IMR-90 (cell line): ENCODE measurements around the gene BMPER. TPM values are rescaled to one million over a fixed set of nuclear protein-coding genes. Genes with fewer than 3 reads are reported as not detected.

Source experiments
- ATAC-seq: fragments of 200-7000 bp; cut with Tn5 transposase; 2 replicates; pipeline ENCODE4 v1.9.1; 2020; ENCODE audit warnings: low read depth, mild to moderate bottlenecking, moderate library complexity
- BruUV-seq: library from RNA; stranded (reverse); fragments of 400-500 nt; replicated peaks from 2 replicates; lab custom pipeline; 2021; lab: Mats Ljungman, UMichigan
- CTCF ChIA-PET: fragments of 300-600 bp; formaldehyde crosslinking; extraction: SDS; loops from one replicate; lab custom pipeline; 2021; ENCODE audit warnings: antibody characterized with exemption; lab: Yijun Ruan, JAX
- POLR2A ChIA-PET: fragments of 300-600 bp; sonication (Branson Sonifier 250); formaldehyde crosslinking; loops from one replicate; lab custom pipeline; 2022; ENCODE audit warnings: antibody characterized with exemption; ENCODE audit not compliant: unreplicated experiment; lab: Charles Lee
- DNase-seq: peaks from one replicate; pipeline ENCODE4 v3.0.0; 2013
- H2AFZ ChIP-seq: replicated peaks from 2 replicates; pipeline ENCODE3; 2013; ENCODE audit warnings: low read length, mild to moderate bottlenecking; ENCODE audit not compliant: poor library complexity
- H2AK5ac ChIP-seq: 2 replicates; pipeline ENCODE4 v1.6.1; 2013; ENCODE audit warnings: low read depth, low read length, inconsistent platforms
- H2AK9ac ChIP-seq: replicated peaks from 2 replicates; pipeline ENCODE3; 2013; ENCODE audit warnings: mild to moderate bottlenecking, low read depth, low read length, moderate library complexity; ENCODE audit not compliant: poor library complexity
- H2BK120ac ChIP-seq: 2 replicates; pipeline ENCODE4 v1.6.1; 2013; ENCODE audit warnings: low read depth, low read length, inconsistent platforms
- H2BK15ac ChIP-seq: 3 replicates; pipeline ENCODE4 v1.6.1; 2013; ENCODE audit warnings: low read depth, low read length, inconsistent platforms
- H2BK20ac ChIP-seq: 2 replicates; pipeline ENCODE4 v1.6.1; 2013; ENCODE audit warnings: low read depth, mild to moderate bottlenecking, inconsistent platforms, low read length, moderate library complexity
- H2BK5ac ChIP-seq: 2 replicates; pipeline ENCODE4 v1.6.1; 2013; ENCODE audit warnings: mild to moderate bottlenecking, low read depth, low read length, inconsistent platforms; ENCODE audit not compliant: poor library complexity, severe bottlenecking
- H3K14ac ChIP-seq: replicated peaks from 2 replicates; pipeline ENCODE4 v1.6.1; 2013; ENCODE audit warnings: low read depth, low read length, inconsistent platforms
- H3K18ac ChIP-seq: 2 replicates; pipeline ENCODE4 v1.6.1; 2013; ENCODE audit warnings: low read depth, low read length, control low read depth
- H3K23ac ChIP-seq: 2 replicates; pipeline ENCODE4 v1.6.1; 2013; ENCODE audit warnings: low read depth, low read length, inconsistent platforms
- H3K27ac ChIP-seq: 2 replicates; pipeline ENCODE4 v1.5.1; 2013; ENCODE audit warnings: mild to moderate bottlenecking, control low read depth, low read length; ENCODE audit not compliant: insufficient read depth
- H3K27me3 ChIP-seq: 2 replicates; pipeline ENCODE4 v1.6.1; 2013; ENCODE audit warnings: low read length; ENCODE audit not compliant: control insufficient read depth, insufficient read depth
- H3K36me3 ChIP-seq: 2 replicates; pipeline ENCODE4 v1.6.1; 2013; ENCODE audit warnings: low read length, mixed read lengths; ENCODE audit not compliant: control insufficient read depth, insufficient read depth
- H3K4ac ChIP-seq: 2 replicates; pipeline ENCODE4 v1.6.1; 2013; ENCODE audit warnings: low read depth, low read length, inconsistent platforms
- H3K4me1 ChIP-seq: 2 replicates; pipeline ENCODE4 v1.6.1; 2013; ENCODE audit warnings: low read length, mixed read lengths; ENCODE audit not compliant: control insufficient read depth, insufficient read depth
- H3K4me2 ChIP-seq: 2 replicates; pipeline ENCODE4 v1.6.1; 2013; ENCODE audit warnings: low read depth, mild to moderate bottlenecking, control low read depth, low read length, moderate library complexity
- H3K4me3 ChIP-seq: 2 replicates; pipeline ENCODE4 v1.5.1; 2013; ENCODE audit warnings: low read depth, mild to moderate bottlenecking, control low read depth, low read length, moderate library complexity; ENCODE audit not compliant: insufficient read depth
- H3K56ac ChIP-seq: 2 replicates; pipeline ENCODE4 v1.6.1; 2013; ENCODE audit warnings: low read length, inconsistent platforms; ENCODE audit not compliant: insufficient read depth; ENCODE audit errors: extremely low read depth
- H3K79me1 ChIP-seq, 2 experiments: 2 replicates each; pipeline ENCODE4 v1.6.1; 2013; ENCODE audit warnings: low read length in 2 of 2, inconsistent platforms in 1 of 2, low read depth in 1 of 2
- H3K9ac ChIP-seq: 2 replicates; pipeline ENCODE4 v1.6.1; 2013; ENCODE audit warnings: low read depth, low read length, control low read depth
- H3K9me1 ChIP-seq: 2 replicates; pipeline ENCODE4 v1.6.1; 2013; ENCODE audit warnings: low read length, inconsistent platforms; ENCODE audit not compliant: insufficient read depth
- H3K9me3 ChIP-seq: 2 replicates; pipeline ENCODE4 v1.6.1; 2013; ENCODE audit warnings: low read length; ENCODE audit not compliant: control insufficient read depth, insufficient read depth
- H4K20me1 ChIP-seq: 2 replicates; pipeline ENCODE4 v1.6.1; 2013; ENCODE audit warnings: low read length, inconsistent platforms; ENCODE audit not compliant: insufficient read depth
- H4K5ac ChIP-seq: 2 replicates; pipeline ENCODE4 v1.6.1; 2013; ENCODE audit warnings: mild to moderate bottlenecking, low read depth, low read length, control low read depth
- H4K8ac ChIP-seq, 2 experiments: 2 replicates each; pipeline ENCODE4 v1.6.1; 2013; ENCODE audit warnings: low read depth in 2 of 2, low read length in 2 of 2, control low read depth in 1 of 2, inconsistent platforms in 1 of 2
- H4K91ac ChIP-seq: 2 replicates; pipeline ENCODE4 v1.6.1; 2013; ENCODE audit warnings: low read depth, low read length, inconsistent platforms; ENCODE audit not compliant: insufficient read depth
- MAZ ChIP-seq: IDR thresholded peaks from 2 replicates; pipeline ENCODE4 v1.6.1; 2012; ENCODE audit warnings: low read depth, mild to moderate bottlenecking, low read length, improper control_type of control experiment, moderate library complexity, borderline replicate concordance
- POLR2A ChIP-seq: IDR thresholded peaks from 2 replicates; pipeline ENCODE4 v1.6.1; 2012; ENCODE audit warnings: mild to moderate bottlenecking, low read depth, low read length
- WGBS, 2 experiments: methylation state at CpG; one replicate each; pipeline versions ENCODE4 v1.1.5 to v1.1.7; 2013; ENCODE audit warnings: missing lambda C conversion rate in 2 of 2; ENCODE audit not compliant: insufficient read length in 1 of 2; ENCODE audit errors: extremely low coverage in 2 of 2; 5-methylcytosine and 5-hydroxymethylcytosine counted together
- dilution Hi-C: fragments of 300-500 bp; cut with HindIII; formaldehyde crosslinking; loops from one replicate; pipeline ENCODE4 v1.14.3; 2018; ENCODE audit warnings: low sequenced_read_pairs; ENCODE audit not compliant: unreplicated experiment
- in situ Hi-C: fragments of 300-500 bp; cut with MboI; formaldehyde crosslinking; loops from 3 replicates; pipeline ENCODE4 v1.14.3; 2019; ENCODE audit warnings: low sequenced_read_pairs, inconsistent platforms, mixed read lengths
- intact Hi-C: fragments of 100-400 bp; cut with micrococcal nuclease; formaldehyde crosslinking; loops from 2 replicates; pipeline ENCODE4 v1.10.0; 2022
- polyA plus RNA-seq, 3 experiments: library from polyadenylated mRNA; depleted of rRNA; stranded (reverse); fragments of >200 nt; gene quantifications; 2 replicates each; pipeline ENCODE4 v1.2.3, GENCODE V29; 2012; ENCODE audit warnings: low replicate concordance in 1 of 3
- total RNA-seq: library from RNA; depleted of rRNA; stranded (reverse); fragments of >200 nt; gene quantifications from 2 replicates; pipeline ENCODE4 v1.2.3, GENCODE V29; 2012
- TF ChIP-seq, protein P1 (sequence below): fragments of 150-350 bp; IDR thresholded peaks from 2 replicates; pipeline ENCODE4 v1.6.1; 2016; ENCODE audit warnings: low read depth, mild to moderate bottlenecking, low read length, moderate library complexity, borderline replicate concordance

The BMPER gene
- total and polyA plus RNA-seq, 2 of the 4 experiments (the other 2 are of a cell fraction), result 6.2 to 7.9 TPM

GRCh38 chr7:33922820-33923219 is 17.5 kb downstream of the BMPER start:
- no TSS peak for BruUV-seq
- ATAC-seq, result no peak
- H4K5ac ChIP-seq, result no peak overlapping the region

More at GRCh38 chr7:33922820-33923219, 17.5 kb downstream of the BMPER start:
- in situ Hi-C loops (no loop called here), intact Hi-C loops (no loop called here), dilution Hi-C loops (no loop called here)
- Histone ChIP-seq H3K18ac (no peak overlapping the region), H3K4me3 (no peak overlapping the region), H2AK9ac (no peak overlapping the region), H4K91ac (no peak overlapping the region), H2AK5ac (no peak overlapping the region), H3K4me2 (no peak overlapping the region), H3K9ac (no peak overlapping the region), H2BK20ac (no peak overlapping the region), H3K4me1 (no peaks in the 10 kb centered on the region; the same call in 1 of the 2 replicates), H3K14ac (no peak overlapping the region), H3K4ac (no peak overlapping the region), H3K36me3 (no peaks in the 10 kb centered on the region), H4K20me1 (no peaks in the 10 kb centered on the region), H3K56ac (no peak overlapping the region), H2BK120ac (no peak overlapping the region), H3K23ac (no peak overlapping the region), H3K9me1 (0 out of 2 replicates have a peak, but pooled peaks cover 2% of the 10 kb centered on the region), H4K8ac (no peak overlapping the region), H3K27ac (no peak overlapping the region), H2AFZ (no peak overlapping the region), H2BK5ac (no peak overlapping the region), H3K79me1 (no peaks in the 10 kb centered on the region; a peak in 1 of 4 replicates), H2BK15ac (no peak overlapping the region), H3K9me3 (no peaks in the 10 kb centered on the region), H3K27me3 (no peaks in the 10 kb centered on the region)
- TF ChIP-seq POLR2A (no peak), MAZ (no peak)
- TF ChIP-seq, protein P1, sequence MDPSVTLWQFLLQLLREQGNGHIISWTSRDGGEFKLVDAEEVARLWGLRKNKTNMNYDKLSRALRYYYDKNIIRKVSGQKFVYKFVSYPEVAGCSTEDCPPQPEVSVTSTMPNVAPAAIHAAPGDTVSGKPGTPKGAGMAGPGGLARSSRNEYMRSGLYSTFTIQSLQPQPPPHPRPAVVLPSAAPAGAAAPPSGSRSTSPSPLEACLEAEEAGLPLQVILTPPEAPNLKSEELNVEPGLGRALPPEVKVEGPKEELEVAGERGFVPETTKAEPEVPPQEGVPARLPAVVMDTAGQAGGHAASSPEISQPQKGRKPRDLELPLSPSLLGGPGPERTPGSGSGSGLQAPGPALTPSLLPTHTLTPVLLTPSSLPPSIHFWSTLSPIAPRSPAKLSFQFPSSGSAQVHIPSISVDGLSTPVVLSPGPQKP, result no peak
- POLR2A ChIA-PET, result no interaction called here
- DNase-seq, result no peak
- CTCF ChIA-PET, result interaction anchor here (2.8 kb wide), 1 partner anchor 10 kb away, joined by 20 read pairs; no protein-coding TSS in a partner anchor
- 67% methylated on average over 1 of the region's 2 CpGs; no CpG with 5 or more reads in 1 of the 2 experiments for WGBS, 2 experiments
